GM12878 (cell line): ENCODE measurements around the gene PSAP. TPM values are rescaled to one million over a fixed set of nuclear protein-coding genes. Genes with fewer than 3 reads are reported as not detected.

Experiments used
- ATAC-seq: fragments of 200-7000 bp; cut with Tn5 transposase; 3 replicates; pipeline ENCODE4 v1.9.1; 2020; ENCODE audit warnings: mild to moderate bottlenecking, moderate library complexity
- BruUV-seq: library from RNA; stranded (reverse); fragments of 400-500 nt; replicated peaks from 2 replicates; lab custom pipeline; 2021; lab: Mats Ljungman, UMichigan
- CTCF ChIA-PET: fragments of 300-600 bp; sonication (Branson Sonifier 250); formaldehyde crosslinking; extraction: SDS; loops from one replicate; lab custom pipeline; 2021; ENCODE audit warnings: inconsistent platforms; lab: Yijun Ruan, JAX
- POLR2A ChIA-PET: fragments of 350-600 bp; formaldehyde crosslinking; extraction: SDS; loops from one replicate; lab custom pipeline; 2021; ENCODE audit warnings: inconsistent platforms; lab: Charles Lee
- RAD21 ChIA-PET: fragments of 300-600 bp; sonication (Branson Sonifier 250); formaldehyde crosslinking; loops from one replicate; lab custom pipeline; 2023; ENCODE audit warnings: antibody characterized with exemption; ENCODE audit not compliant: unreplicated experiment; lab: Charles Lee
- SMC1A ChIA-PET: fragments of 300-600 bp; sonication (Branson Sonifier 250); formaldehyde crosslinking; loops from one replicate; lab custom pipeline; 2023; ENCODE audit not compliant: unreplicated experiment, uncharacterized antibody; lab: Charles Lee
- DNase-seq: peaks from one replicate; pipeline ENCODE4 v3.0.0-alpha.2; 2011; ENCODE audit warnings: low read depth, low spot score
- FAIRE-seq: peaks from 3 replicates; lab custom pipeline; 2011; peaks lifted over from hg19 to GRCh38; lab: Jason Lieb, UNC
- H2AFZ ChIP-seq: 2 replicates; pipeline ENCODE4 v1.6.0; 2011; ENCODE audit warnings: low read depth, low read length, control low read depth; ENCODE audit not compliant: control insufficient read depth
- H3K27ac ChIP-seq: 2 replicates; pipeline ENCODE4 v1.5.1; 2011; ENCODE audit warnings: control low read depth; ENCODE audit not compliant: control insufficient read depth, insufficient read depth
- H3K27me3 ChIP-seq, 2 experiments: replicated peaks in 1 of 2; 2 replicates each; pipeline versions ENCODE4 v1.6.0 to v1.6.1; 2011; ENCODE audit warnings: low read length in 1 of 2; ENCODE audit not compliant: control insufficient read depth in 2 of 2, insufficient read depth in 2 of 2
- H3K36me3 ChIP-seq, 2 experiments: 2 replicates each; pipeline ENCODE4 v1.5.1; 2011; ENCODE audit warnings: low read length in 1 of 2; ENCODE audit not compliant: control insufficient read depth in 2 of 2, insufficient read depth in 2 of 2
- H3K4me1 ChIP-seq: 2 replicates; pipeline ENCODE4 v1.6.1; 2011; ENCODE audit warnings: mild to moderate bottlenecking, low read length, moderate library complexity, mixed read lengths; ENCODE audit not compliant: control insufficient read depth, insufficient read depth
- H3K4me2 ChIP-seq: 2 replicates; pipeline ENCODE4 v1.6.0; 2011; ENCODE audit warnings: control low read depth; ENCODE audit not compliant: control insufficient read depth, insufficient read depth
- H3K4me3 ChIP-seq: fragments of 200-600 bp; sonication (generic); 2 replicates; pipeline ENCODE4 v1.5.1; 2016
- H3K79me2 ChIP-seq: 2 replicates; pipeline ENCODE4 v1.6.0; 2011; ENCODE audit warnings: low read length; ENCODE audit not compliant: control insufficient read depth, insufficient read depth
- H3K9ac ChIP-seq: 2 replicates; pipeline ENCODE4 v1.8.0; 2011; ENCODE audit warnings: low read length, control low read depth, mixed read lengths; ENCODE audit not compliant: control insufficient read depth, insufficient read depth
- H3K9me3 ChIP-seq: replicated peaks from 3 replicates; pipeline ENCODE4 v1.5.1; 2011; ENCODE audit warnings: mild to moderate bottlenecking, low read length; ENCODE audit not compliant: control insufficient read depth, insufficient read depth
- H4K20me1 ChIP-seq: 2 replicates; pipeline ENCODE4 v1.6.0; 2011; ENCODE audit not compliant: control insufficient read depth, insufficient read depth
- BMI1 ChIP-seq: fragments of 450-650 bp; IDR thresholded peaks from 2 replicates; pipeline ENCODE4 v1.6.1; 2016; ENCODE audit warnings: mild to moderate bottlenecking, moderate library complexity, borderline replicate concordance
- CBFB ChIP-seq: IDR thresholded peaks from 2 replicates; pipeline ENCODE4 v1.6.1; 2016; ENCODE audit warnings: antibody characterized with exemption, low read depth
- CHD1 ChIP-seq: IDR thresholded peaks from 2 replicates; pipeline ENCODE4 v1.6.1; 2012; ENCODE audit warnings: low read depth, low read length, improper control_type of control experiment
- CREM ChIP-seq: IDR thresholded peaks from 2 replicates; pipeline ENCODE4 v1.6.1; 2014; ENCODE audit warnings: antibody characterized with exemption, low read depth
- E2F4 ChIP-seq: IDR thresholded peaks from 2 replicates; pipeline ENCODE4 v1.6.1; 2012; ENCODE audit warnings: low read depth, low read length, improper control_type of control experiment
- EZH2 ChIP-seq: IDR thresholded peaks from 2 replicates; pipeline ENCODE4 v1.6.1; 2012; ENCODE audit warnings: low read depth, mild to moderate bottlenecking, control low read depth, inconsistent platforms, low read length, borderline replicate concordance; ENCODE audit not compliant: control insufficient read depth
- NR2C2 ChIP-seq: IDR thresholded peaks from 2 replicates; pipeline ENCODE4 v1.6.1; 2011; ENCODE audit warnings: borderline replicate concordance, low read depth; ENCODE audit not compliant: control insufficient read depth, insufficient read length
- PAX5 ChIP-seq: IDR thresholded peaks from 2 replicates; pipeline ENCODE4 v1.6.1; 2011; ENCODE audit warnings: low read depth, low read length, borderline replicate concordance
- PAX8 ChIP-seq: fragments of 450-650 bp; IDR thresholded peaks from 2 replicates; pipeline ENCODE4 v1.6.1; 2017; ENCODE audit warnings: mild to moderate bottlenecking, moderate library complexity
- PML ChIP-seq: IDR thresholded peaks from 2 replicates; pipeline ENCODE4 v1.6.1; 2012; ENCODE audit warnings: low read length, inconsistent platforms
- POLR2AphosphoS5 ChIP-seq: IDR thresholded peaks from 2 replicates; pipeline ENCODE4 v1.6.1; 2011; ENCODE audit warnings: mild to moderate bottlenecking, low read length, inconsistent platforms
- RELB ChIP-seq: fragments of 450-650 bp; IDR thresholded peaks from 2 replicates; pipeline ENCODE4 v1.6.1; 2017; ENCODE audit warnings: low read depth, mild to moderate bottlenecking, moderate library complexity
- SMARCA5 ChIP-seq: fragments of 450-650 bp; IDR thresholded peaks from 2 replicates; pipeline ENCODE4 v1.6.1; 2017; ENCODE audit warnings: mild to moderate bottlenecking
- SP1 ChIP-seq: IDR thresholded peaks from one replicate; pipeline ENCODE4 v1.6.1; 2011; ENCODE audit warnings: low read depth, low read length
- SRF ChIP-seq, 2 experiments: IDR thresholded peaks; 2 replicates each; pipeline ENCODE4 v1.6.1; 2011; ENCODE audit warnings: low read depth in 2 of 2, low read length in 2 of 2, mild to moderate bottlenecking in 1 of 2, moderate library complexity in 1 of 2
- STAT3 ChIP-seq: IDR thresholded peaks from 2 replicates; pipeline ENCODE4 v1.6.1; 2011; ENCODE audit warnings: low read depth, low read length, improper control_type of control experiment
- TCF3 ChIP-seq: IDR thresholded peaks from 2 replicates; pipeline ENCODE4 v1.6.1; 2012; ENCODE audit warnings: low read depth, mild to moderate bottlenecking, low read length, borderline replicate concordance; ENCODE audit not compliant: insufficient read depth
- ZNF207 ChIP-seq: fragments of 450-650 bp; IDR thresholded peaks from 2 replicates; pipeline ENCODE4 v1.6.1; 2014; ENCODE audit warnings: antibody characterized with exemption, mild to moderate bottlenecking, borderline replicate concordance
- WGBS: methylation state at CpG from one replicate; pipeline ENCODE4 v1.1.6; 2016; ENCODE audit warnings: low lambda C conversion rate; ENCODE audit not compliant: insufficient replicate concordance, insufficient coverage; ENCODE audit errors: missing lambda C conversion rate; 5-methylcytosine and 5-hydroxymethylcytosine counted together
- in situ Hi-C: fragments of 300-500 bp; cut with MboI; formaldehyde crosslinking; loops from 9 replicates; pipeline ENCODE4 v1.14.3; 2018; ENCODE audit warnings: mixed read lengths
- intact Hi-C: fragments of 100-400 bp; cut with micrococcal nuclease; formaldehyde crosslinking; loops from one replicate; pipeline ENCODE4 v1.14.2; 2022; ENCODE audit not compliant: unreplicated experiment
- polyA plus RNA-seq, 11 experiments: library from polyadenylated mRNA; depleted of rRNA in 4 of 11; unstranded in 6 of 11; stranded (reverse) in 5 of 11; fragments of >200 nt; fragmentation: Nextera tagmentation in 4 of 11; fragmentation: Illumina TruSeq in 1 of 11; extraction: Ambion mirVana in 4 of 11; extraction: Trizol in 1 of 11; gene quantifications; 1 replicate in 1 of 11; 2 replicates in 10 of 11; pipeline versions ENCODE4 v1.2.1 to v1.2.3, GENCODE V29; 2011 to 2016; ENCODE audit warnings: inconsistent platforms in 2 of 11, missing spikeins in 2 of 11, low read depth in 1 of 11
- total RNA-seq, 4 experiments: library from RNA; depleted of rRNA in 3 of 4; stranded (reverse); fragments of >200 nt in 3 of 4; fragmentation: Illumina TruSeq in 1 of 4; extraction: Trizol in 1 of 4; gene quantifications; 2 replicates each; pipeline versions ENCODE4 v1.2.1 to v1.2.3, GENCODE V29; 2013 to 2021
- TF ChIP-seq, protein P1 (sequence below): fragments of 450-650 bp; IDR thresholded peaks from 2 replicates; pipeline ENCODE4 v1.6.1; 2017; ENCODE audit warnings: antibody characterized with exemption, mild to moderate bottlenecking, moderate library complexity

The PSAP gene
- total and polyA plus RNA-seq, 10 of the 15 experiments (the other 5 are each of a cell fraction or from before 2014, with no cell fraction given): 178 to 336 (median 286) TPM

GRCh38 chr10:71769279-71769823, 81.7 kb downstream of the PSAP start:
- 5% methylated on average over 5 of the region's 5 CpGs for WGBS
- no TSS peak for BruUV-seq
- H3K27ac ChIP-seq: peak overlapping the region; percentile 94
- CTCF ChIA-PET: interaction anchor here (0.7 to 7.2 kb wide), 13 partner anchors 10 to 450 kb away, joined by 3 to 97 read pairs (median 5); partner anchors contain the start of gene SLC29A3
- H3K9me3 ChIP-seq: no peaks in the 10 kb centered on the region
- no peaks in the 10 kb centered on the region for H3K36me3 ChIP-seq
- peak overlapping the region; percentile 51 for H3K9ac ChIP-seq
- H2AFZ ChIP-seq: peak overlapping the region; percentile 66
- H3K4me1 ChIP-seq: peaks cover 48% of the 10 kb centered on the region
- H3K27me3 ChIP-seq: no peaks in the 10 kb centered on the region
- H4K20me1 ChIP-seq: no peaks in the 10 kb centered on the region
- peak; percentile 84 for FAIRE-seq
- peaks cover 23% of the 10 kb centered on the region for H3K79me2 ChIP-seq
- peak; percentile 80 for DNase-seq
- intact Hi-C loops (loop anchor here (1.0 to 2.0 kb wide), 3 partner anchors 21 to 75 kb away; no protein-coding TSS in a partner anchor), in situ Hi-C loops (no loop called here)
- H3K4me3 ChIP-seq: peak overlapping the region; percentile 55
- peak overlapping the region; percentile 99 for H3K4me2 ChIP-seq
- POLR2A ChIA-PET: interaction anchor here (0.5 to 1.9 kb wide), 10 partner anchors 8 to 239 kb away, joined by 3 to 7 read pairs (median 3); partner anchors contain the start of gene PSAP
- RAD21 ChIA-PET: interaction anchor here (0.7 to 4.0 kb wide), 9 partner anchors 21 to 279 kb away, joined by 3 to 53 read pairs (median 4); no protein-coding TSS in a partner anchor
- SMC1A ChIA-PET: interaction anchor here (0.5 to 4.6 kb wide), 9 partner anchors 9 to 466 kb away, joined by 3 to 33 read pairs (median 7); no protein-coding TSS in a partner anchor
- ATAC-seq: peak; percentile 70
- TF ChIP-seq CHD1 (no peak), SP1 (peak; percentile 58), SMARCA5 (no peak), POLR2AphosphoS5 (no peak), EZH2 (no peak), SRF (IDR thresholded peaks at IDR 0.05; ENCODE audit: low read depth in 2 of 2, low read length in 2 of 2) (peak in 1 of 2 experiments; percentile 84; a peak in 1 of 4 replicates), NR2C2 (no peak), CBFB (peak; percentile 46; the same call in 1 of the 2 replicates), RELB (peak; percentile 87), CREM (peak; percentile 78; the same call in 1 of the 2 replicates), PML (no peak), TCF3 (no peak), PAX8 (0 out of 2 replicates have a peak, but pooled peaks have one; percentile 76), ZNF207 (no peak), BMI1 (peak; percentile 17; the same call in 1 of the 2 replicates), STAT3 (0 out of 2 replicates have a peak, but pooled peaks have one; percentile 20), E2F4 (no peak), PAX5 (peak; percentile 74; the same call in 1 of the 2 replicates)
- TF ChIP-seq, protein P1, sequence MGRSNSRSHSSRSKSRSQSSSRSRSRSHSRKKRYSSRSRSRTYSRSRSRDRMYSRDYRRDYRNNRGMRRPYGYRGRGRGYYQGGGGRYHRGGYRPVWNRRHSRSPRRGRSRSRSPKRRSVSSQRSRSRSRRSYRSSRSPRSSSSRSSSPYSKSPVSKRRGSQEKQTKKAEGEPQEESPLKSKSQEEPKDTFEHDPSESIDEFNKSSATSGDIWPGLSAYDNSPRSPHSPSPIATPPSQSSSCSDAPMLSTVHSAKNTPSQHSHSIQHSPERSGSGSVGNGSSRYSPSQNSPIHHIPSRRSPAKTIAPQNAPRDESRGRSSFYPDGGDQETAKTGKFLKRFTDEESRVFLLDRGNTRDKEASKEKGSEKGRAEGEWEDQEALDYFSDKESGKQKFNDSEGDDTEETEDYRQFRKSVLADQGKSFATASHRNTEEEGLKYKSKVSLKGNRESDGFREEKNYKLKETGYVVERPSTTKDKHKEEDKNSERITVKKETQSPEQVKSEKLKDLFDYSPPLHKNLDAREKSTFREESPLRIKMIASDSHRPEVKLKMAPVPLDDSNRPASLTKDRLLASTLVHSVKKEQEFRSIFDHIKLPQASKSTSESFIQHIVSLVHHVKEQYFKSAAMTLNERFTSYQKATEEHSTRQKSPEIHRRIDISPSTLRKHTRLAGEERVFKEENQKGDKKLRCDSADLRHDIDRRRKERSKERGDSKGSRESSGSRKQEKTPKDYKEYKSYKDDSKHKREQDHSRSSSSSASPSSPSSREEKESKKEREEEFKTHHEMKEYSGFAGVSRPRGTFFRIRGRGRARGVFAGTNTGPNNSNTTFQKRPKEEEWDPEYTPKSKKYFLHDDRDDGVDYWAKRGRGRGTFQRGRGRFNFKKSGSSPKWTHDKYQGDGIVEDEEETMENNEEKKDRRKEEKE: no peak
